Ovary (tissue), 3 donors: ENCODE data around the gene SYT17.

ENCODE experiments used
- CTCF ChIP-seq, 3 donors: fragments of 450-650 bp in 2 of 3; fragments of 200-600 bp in 1 of 3; IDR thresholded peaks; one replicate each; pipeline versions ENCODE4 v1.5.1 to v1.8.0; 2016 to 2022; ENCODE audit warnings: antibody characterized with exemption in 3 of 3, mild to moderate bottlenecking in 1 of 3
- EP300 ChIP-seq: sonication (generic); formaldehyde crosslinking; IDR thresholded peaks from one replicate; pipeline ENCODE4 v1.6.1; 2017; ENCODE audit warnings: antibody characterized with exemption
- POLR2A ChIP-seq: fragments of 450-650 bp; IDR thresholded peaks from one replicate; pipeline ENCODE4 v1.6.1; 2017; ENCODE audit warnings: antibody characterized with exemption, mild to moderate bottlenecking, moderate library complexity
- donor health status: DM: no; HTN: no; CAD: no.

- no peak for TF ChIP-seq EP300
- no peak for TF ChIP-seq CTCF (IDR thresholded peaks at IDR 0.05)
- TF ChIP-seq POLR2A, result no peak
Observed at GRCh38 chr16:19152042-19152441, 16.0 kb upstream of the SYT17 start.
